ENCODE results near the gene C21orf58. TPM values are rescaled to one million over a fixed set of nuclear protein-coding genes. Genes with fewer than 3 reads are reported as not detected.

C21orf58 gene
- polyA plus RNA-seq, 3 donors from 2014 or later: 0.53 to 1.2 (median 0.91) TPM

DNA sequence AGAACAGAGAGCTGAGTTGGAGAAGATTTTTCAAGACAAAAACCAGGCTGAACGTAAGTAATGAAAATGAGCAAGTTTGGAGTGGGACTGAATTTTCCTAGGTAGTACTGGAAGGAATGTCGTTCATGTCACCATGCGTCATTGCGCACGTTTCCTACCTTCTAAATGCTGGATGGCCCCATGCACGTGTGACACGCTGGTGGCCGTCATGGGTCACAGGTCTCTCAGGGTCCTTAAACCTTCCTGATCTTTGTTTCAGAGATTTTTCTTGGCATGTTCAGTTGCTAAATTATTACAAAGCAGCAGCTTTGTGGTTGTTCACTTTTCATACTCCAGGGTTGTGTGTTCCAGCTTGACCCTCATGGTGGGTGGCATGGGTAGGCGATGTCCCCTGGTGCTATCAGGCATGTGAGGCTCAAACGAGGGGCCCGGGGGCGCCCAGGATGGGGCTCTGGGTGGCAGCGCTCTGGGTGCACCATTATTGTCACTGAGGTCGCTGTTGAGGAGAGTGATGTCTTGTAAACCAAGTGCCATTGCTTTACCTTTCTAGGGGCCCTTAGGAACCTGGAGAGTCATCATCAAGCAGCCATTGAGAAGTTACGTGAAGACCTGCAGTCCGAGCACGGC is 25.6 kb upstream of the C21orf58 start:
- peaks cover 20 to 44% (median 33%) of the 10 kb centered on the region in 3 donors for H3K36me3 Mint-ChIP-seq

DNA sequence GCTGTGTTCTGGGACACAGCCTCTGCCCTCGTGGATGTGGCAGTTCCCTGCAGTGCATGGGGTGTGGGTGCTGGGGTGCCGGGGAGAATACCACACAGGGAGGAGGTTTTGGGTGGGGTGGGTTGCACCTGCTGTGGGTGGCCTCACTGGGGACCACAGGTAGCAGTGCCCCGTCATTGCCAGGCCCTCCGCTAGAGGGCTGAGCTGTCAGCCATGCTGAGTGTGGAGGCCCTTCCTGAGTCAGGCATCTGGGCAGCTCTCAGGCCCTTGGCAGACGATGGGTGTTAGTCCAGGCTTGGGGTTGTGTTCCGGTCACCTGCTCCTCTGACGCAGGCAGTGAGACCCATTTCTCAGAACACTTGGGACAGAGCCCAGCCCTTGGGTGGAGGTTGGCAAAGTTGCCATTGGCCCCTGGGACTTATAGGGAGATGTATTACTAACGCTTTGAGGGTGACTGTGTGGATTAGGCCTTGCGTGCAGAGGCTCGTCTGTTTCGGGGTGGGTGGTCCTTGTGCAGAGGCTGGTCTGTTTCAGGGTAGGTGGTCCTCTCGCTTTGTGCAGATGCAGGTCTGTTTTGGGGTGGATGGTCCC is 24.2 kb upstream of the C21orf58 start:
- H3K27ac Mint-ChIP-seq: no peak overlapping the region
- H3K9me3 Mint-ChIP-seq: no peaks in the 10 kb centered on the region
- DNase-seq: no peak
- peaks cover 0 to 3% of the 10 kb centered on the region in 2 donors for H3K4me1 Mint-ChIP-seq
- peaks cover 12 to 39% (median 34%) of the 10 kb centered on the region in 3 donors for H3K36me3 Mint-ChIP-seq
- H3K27me3 Mint-ChIP-seq (ENCODE audit: low read depth in 3 of 3): peaks cover 2 to 9% (median 4%) of the 10 kb centered on the region in 3 donors
- no peak overlapping the region for H3K4me3 Mint-ChIP-seq

More for the DNA sequence above, 25.6 kb upstream of the C21orf58 start:
- Mint-ChIP-seq H3K4me3 (no peak overlapping the region), H3K27ac (no peak overlapping the region), H3K4me1 (no peaks in the 10 kb centered on the region), H3K9me3 (no peaks in the 10 kb centered on the region), H3K27me3 (ENCODE audit: low read depth in 3 of 3) (peaks cover 2 to 8% (median 2%) of the 10 kb centered on the region in 3 donors)
- DNase-seq: no peak

DNA sequence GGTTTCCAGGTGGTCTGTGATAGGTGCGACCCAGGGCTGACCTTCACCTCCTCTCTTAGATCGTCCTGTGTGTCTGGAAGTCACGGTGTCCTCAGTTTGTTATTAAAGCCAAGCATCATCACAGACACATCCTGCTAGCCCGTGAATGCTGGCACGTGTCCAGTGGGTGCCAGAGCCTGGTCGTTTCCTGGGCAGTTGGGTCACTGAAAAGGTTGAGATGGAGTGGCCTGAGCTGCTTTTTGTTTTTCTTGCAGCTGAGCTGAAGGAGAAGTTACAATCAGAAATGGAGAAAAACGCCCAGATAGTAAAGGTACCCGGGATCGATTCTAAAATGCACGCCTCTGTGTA is 23.5 kb upstream of the C21orf58 start:
- no peak overlapping the region for H3K4me3 Mint-ChIP-seq
- H3K27me3 Mint-ChIP-seq (ENCODE audit: low read depth in 3 of 3): peaks cover 2 to 9% (median 4%) of the 10 kb centered on the region in 3 donors
- H3K4me1 Mint-ChIP-seq: peaks cover 0 to 4% of the 10 kb centered on the region in 2 donors
- H3K36me3 Mint-ChIP-seq: peaks cover 11 to 36% (median 34%) of the 10 kb centered on the region in 3 donors
- no peak for DNase-seq
- H3K27ac Mint-ChIP-seq: peak overlapping the region in 1 of 6 donors; percentile 19
- no peaks in the 10 kb centered on the region for H3K9me3 Mint-ChIP-seq

DNA sequence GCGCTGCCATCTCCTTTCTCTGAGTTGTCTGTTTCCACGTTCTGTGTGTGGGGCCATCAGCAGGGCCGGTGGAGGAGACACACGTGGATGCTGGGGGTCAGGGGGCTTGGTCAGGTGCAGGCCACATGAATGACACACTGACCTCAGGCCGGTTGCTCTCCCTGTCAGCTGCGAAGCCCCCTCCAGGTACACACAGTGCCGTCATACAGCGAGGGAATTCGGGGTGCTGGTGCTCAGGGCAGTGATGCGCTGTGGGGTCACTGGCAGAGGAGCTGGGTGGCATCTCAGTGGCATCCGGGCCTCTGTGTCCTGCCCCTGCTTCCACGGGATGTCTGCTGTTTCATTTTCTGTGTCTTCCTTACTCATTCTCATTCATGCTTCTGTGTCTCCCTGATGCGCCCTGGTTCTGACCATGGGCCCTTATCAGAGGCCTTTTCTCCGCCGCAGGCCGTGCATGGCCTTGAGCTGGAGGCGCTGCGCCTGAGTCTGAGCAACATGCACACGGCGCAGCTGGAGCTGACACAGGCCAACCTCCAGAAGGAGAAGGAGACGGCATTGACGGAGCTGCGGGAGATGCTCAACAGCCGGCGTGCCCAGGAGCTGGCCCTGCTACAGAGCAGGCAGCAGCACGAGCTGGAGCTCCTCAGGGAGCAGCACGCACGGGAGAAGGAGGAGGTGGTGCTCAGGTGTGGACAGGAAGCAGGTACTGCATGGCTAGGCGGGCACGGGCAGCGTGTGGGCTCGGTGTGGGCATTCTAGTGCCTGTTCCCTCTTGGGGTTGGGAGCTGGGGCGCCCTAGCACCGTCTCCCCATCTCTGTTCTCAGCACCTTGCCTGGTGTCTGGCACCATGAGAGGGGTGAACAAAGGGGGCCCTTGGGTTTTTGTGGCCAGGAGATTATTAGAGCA is 22.9 kb upstream of the C21orf58 start:
- Mint-ChIP-seq H3K4me1 (peaks cover 1 to 4% of the 10 kb centered on the region in 2 donors), H3K27me3 (ENCODE audit: low read depth in 3 of 3) (peaks cover 2 to 9% (median 4%) of the 10 kb centered on the region in 3 donors), H3K4me3 (no peak overlapping the region), H3K9me3 (no peaks in the 10 kb centered on the region), H3K36me3 (peaks cover 11 to 35% (median 34%) of the 10 kb centered on the region in 3 donors), H3K27ac (peak overlapping the region in 1 of 6 donors; percentile 79)
- DNase-seq: no peak

DNA sequence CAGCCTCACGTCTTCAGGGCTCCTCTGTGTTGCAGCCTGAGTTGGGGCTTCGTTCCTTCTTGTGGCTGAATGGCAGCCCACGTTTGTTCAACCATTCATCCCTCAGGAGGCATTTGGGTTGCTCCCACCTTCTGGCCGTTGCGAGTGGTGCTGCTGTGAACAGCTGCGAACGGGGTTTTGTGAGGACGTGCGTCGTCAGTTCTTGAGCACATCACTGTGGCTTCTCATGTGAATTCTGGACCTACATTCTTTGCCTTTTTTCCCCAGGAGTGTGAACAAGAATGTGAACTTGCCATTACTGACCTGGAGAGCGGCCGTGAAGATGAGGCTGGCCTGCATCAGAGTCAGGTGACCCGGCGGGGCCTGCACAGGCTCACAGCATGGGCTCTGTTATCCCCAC is 22.2 kb upstream of the C21orf58 start:
- peaks cover 6 to 8% of the 10 kb centered on the region in 2 donors for H3K4me1 Mint-ChIP-seq
- H3K4me3 Mint-ChIP-seq: no peak overlapping the region
- H3K36me3 Mint-ChIP-seq: peaks cover 11 to 30% (median 29%) of the 10 kb centered on the region in 3 donors
- no peak overlapping the region for H3K27ac Mint-ChIP-seq
- no peaks in the 10 kb centered on the region for H3K9me3 Mint-ChIP-seq
- H3K27me3 Mint-ChIP-seq (ENCODE audit: low read depth in 3 of 3): peaks cover 2 to 6% (median 4%) of the 10 kb centered on the region in 3 donors
- DNase-seq: no peak

DNA sequence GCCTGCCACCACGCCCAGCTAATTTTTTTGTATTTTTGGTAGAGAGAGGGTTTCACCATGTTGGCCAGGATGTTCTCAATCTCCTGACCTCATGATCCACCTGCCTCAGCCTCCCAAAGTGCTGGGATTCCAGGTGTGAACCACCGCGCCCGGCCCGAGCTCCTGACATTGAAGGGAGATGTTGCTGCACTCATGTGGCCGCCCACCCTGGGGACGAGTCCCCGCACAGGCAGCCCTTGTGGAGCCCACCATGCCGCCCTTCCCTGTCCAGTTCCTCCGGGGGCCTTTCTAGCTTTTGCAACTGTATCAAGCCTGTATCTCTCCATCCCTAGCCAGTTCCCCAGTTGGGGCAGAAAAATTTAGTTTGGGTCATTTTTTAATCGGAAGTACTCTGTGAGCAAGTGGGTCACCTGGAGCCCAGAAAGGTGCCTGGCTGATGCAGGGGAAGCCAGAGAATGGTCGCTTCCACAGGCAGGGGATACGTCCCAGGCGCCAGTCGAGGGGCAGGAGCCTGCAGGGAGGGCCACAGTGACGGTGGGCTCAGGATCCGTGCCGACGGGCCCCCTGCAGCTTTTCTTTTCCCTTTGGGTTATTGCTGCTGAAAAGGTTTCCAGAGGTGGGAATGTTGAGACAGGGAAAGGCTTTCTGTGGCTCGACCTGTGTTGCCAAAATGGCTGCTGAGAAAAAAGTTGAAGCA is 20.7 kb upstream of the C21orf58 start:
- DNase-seq: no peak
- peaks cover 11 to 18% of the 10 kb centered on the region in 2 donors for H3K4me1 Mint-ChIP-seq
- peaks cover under 1 to 6% (median 4%) of the 10 kb centered on the region in 3 donors for H3K27me3 Mint-ChIP-seq (ENCODE audit: low read depth in 3 of 3)
- no peak overlapping the region for H3K27ac Mint-ChIP-seq
- H3K36me3 Mint-ChIP-seq: peaks cover 16 to 35% (median 33%) of the 10 kb centered on the region in 3 donors
- no peak overlapping the region for H3K4me3 Mint-ChIP-seq
- no peaks in the 10 kb centered on the region for H3K9me3 Mint-ChIP-seq

DNA sequence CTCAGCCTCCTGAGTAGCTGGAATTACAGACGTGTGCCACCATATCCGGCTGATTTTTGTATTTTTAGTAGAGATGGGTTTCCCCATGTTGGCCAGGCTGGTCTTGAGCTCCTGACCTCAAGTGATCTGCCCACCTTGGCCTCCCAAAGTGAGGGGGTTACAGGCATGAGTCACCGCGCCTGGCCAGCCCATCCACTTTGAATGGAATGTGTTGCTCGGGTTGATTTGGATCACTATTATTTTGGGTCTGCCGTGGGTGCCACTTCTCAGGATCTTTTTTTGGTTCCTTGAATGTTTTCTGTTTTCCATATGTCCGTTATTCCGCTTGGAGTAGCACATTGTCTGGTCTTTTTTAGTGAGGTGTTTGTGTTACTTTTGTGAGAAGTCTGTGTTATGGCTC is 17.3 kb upstream of the C21orf58 start:
- Mint-ChIP-seq H3K36me3 (peaks cover 19 to 49% (median 36%) of the 10 kb centered on the region in 3 donors), H3K4me1 (peaks cover 11 to 18% of the 10 kb centered on the region in 2 donors)

DNA sequence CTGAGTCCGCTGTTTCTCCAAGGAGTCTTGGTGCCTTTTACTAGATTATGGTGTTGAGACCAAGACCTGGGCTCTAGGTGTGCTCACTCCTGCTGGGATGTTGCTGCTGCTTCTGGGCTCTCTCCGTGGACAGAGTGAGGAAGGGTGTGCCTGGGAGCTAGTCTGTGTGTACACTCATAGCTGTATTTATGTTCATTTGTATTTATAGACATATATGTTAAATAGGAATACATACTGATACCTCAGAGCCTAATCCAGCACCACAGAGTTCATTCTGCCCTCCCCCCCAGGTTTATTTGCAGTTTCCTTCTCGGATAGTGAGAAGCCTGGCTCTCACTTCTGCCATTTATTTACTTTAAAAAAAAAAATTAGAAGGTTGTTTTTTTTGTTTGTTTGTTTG is 12.9 kb upstream of the C21orf58 start:
- DNase-seq: no peak
- peaks cover 23 to 48% (median 46%) of the 10 kb centered on the region in 3 donors for H3K36me3 Mint-ChIP-seq
- no peaks in the 10 kb centered on the region for H3K9me3 Mint-ChIP-seq
- no peak overlapping the region for H3K27ac Mint-ChIP-seq
- H3K4me1 Mint-ChIP-seq: peaks cover 6 to 18% of the 10 kb centered on the region in 2 donors
- peaks cover 0 to 2% (median 0%) of the 10 kb centered on the region in 3 donors for H3K27me3 Mint-ChIP-seq (ENCODE audit: low read depth in 3 of 3)
- H3K4me3 Mint-ChIP-seq: no peak overlapping the region

More for the DNA sequence above, 17.3 kb upstream of the C21orf58 start:
- Mint-ChIP-seq H3K4me3 (no peak overlapping the region), H3K9me3 (no peaks in the 10 kb centered on the region), H3K27ac (no peak overlapping the region), H3K27me3 (ENCODE audit: low read depth in 3 of 3) (peaks cover 0 to 5% (median 2%) of the 10 kb centered on the region in 3 donors)
- DNase-seq: no peak

DNA sequence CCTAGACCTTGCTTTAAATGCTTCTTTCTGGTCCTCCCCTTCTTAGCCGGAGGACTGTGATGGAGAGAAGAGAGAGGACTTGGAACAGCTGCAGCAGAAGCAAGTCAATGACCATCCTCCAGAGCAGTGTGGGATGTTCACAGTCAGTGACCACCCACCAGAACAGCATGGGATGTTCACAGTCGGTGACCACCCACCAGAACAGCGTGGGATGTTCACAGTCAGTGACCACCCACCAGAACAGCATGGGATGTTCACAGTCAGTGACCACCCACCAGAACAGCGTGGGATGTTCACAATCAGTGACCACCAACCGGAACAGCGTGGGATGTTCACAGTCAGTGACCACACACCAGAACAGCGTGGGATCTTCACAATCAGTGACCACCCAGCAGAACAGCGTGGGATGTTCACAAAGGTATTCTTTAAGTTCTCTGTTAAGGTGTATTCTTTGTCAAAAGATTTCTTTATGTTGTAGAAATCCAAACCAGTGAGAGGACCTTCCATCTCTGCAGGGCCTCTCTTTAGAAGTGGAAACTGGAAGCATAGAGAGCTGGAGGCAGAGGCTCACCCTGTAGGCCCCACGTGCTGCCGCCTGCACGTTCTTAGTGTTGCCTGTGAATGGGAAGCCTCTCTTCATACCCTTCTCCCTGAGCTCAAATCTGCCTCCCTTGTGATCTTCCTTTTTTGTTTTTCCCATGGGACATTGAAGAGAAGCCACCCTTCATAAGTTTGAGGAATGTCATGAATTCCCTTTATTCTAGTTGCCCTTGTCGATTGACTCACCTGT is 10.9 kb upstream of the C21orf58 start:
- H3K27me3 Mint-ChIP-seq (ENCODE audit: low read depth in 3 of 3): peaks cover 0 to 2% (median 0%) of the 10 kb centered on the region in 3 donors
- H3K4me1 Mint-ChIP-seq: no peaks in the 10 kb centered on the region
- no peaks in the 10 kb centered on the region for H3K9me3 Mint-ChIP-seq
- no peak overlapping the region for H3K4me3 Mint-ChIP-seq
- H3K36me3 Mint-ChIP-seq: peaks cover 17 to 46% (median 36%) of the 10 kb centered on the region in 3 donors
- no peak overlapping the region for H3K27ac Mint-ChIP-seq
- DNase-seq: no peak

DNA sequence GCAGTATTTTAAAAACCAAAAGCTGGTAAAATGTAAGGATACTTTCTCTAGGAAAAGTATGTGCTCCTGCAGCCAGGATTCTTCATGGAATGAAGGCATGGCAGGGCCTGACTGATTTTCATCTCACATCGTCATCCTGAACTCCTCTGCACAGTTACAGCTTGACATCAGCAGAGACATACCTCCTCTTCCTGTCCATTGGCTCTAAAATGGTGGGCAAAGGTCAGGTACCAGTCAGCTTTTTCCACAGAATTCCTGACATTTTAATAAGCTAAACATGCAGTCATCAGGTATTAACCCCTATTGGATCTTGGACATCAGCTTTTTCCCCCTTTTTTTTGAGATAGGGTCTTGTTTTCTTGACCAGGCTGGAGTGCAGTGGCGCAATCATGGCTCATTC is 6.1 kb upstream of the C21orf58 start:
- peaks cover 3 to 7% (median 4%) of the 10 kb centered on the region in 3 donors for H3K27me3 Mint-ChIP-seq (ENCODE audit: low read depth in 3 of 3)
- no peak overlapping the region for H3K4me3 Mint-ChIP-seq
- H3K4me1 Mint-ChIP-seq: peaks cover 12 to 15% of the 10 kb centered on the region in 2 donors
- no peak overlapping the region for H3K27ac Mint-ChIP-seq
- no peaks in the 10 kb centered on the region for H3K9me3 Mint-ChIP-seq
- H3K36me3 Mint-ChIP-seq: peaks cover 6 to 26% (median 20%) of the 10 kb centered on the region in 3 donors
- no peak for DNase-seq

DNA sequence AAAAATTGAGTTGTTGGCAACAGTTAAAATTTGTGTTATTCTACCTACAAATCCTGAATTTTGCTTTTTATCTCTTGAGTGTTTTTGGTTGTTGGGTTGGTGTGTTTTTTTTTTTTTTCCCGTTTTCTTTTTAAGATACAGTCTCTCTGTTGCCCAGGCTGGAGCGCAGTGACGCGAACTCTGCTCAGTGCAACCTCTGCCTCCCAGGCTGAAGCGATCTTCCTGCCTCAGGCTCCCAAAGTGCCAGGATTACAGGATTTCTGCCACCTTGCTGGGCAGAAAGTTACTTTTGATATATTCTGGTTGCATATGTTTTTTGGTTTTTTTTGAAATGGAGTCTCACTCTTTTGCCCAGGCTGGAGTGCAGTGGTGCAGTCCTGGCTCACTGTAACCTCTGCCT is 4.5 kb upstream of the C21orf58 start:
- no peaks in the 10 kb centered on the region for H3K9me3 Mint-ChIP-seq
- DNase-seq: no peak
- peaks cover 6 to 25% (median 19%) of the 10 kb centered on the region in 3 donors for H3K36me3 Mint-ChIP-seq
- peaks cover 7 to 11% (median 11%) of the 10 kb centered on the region in 3 donors for H3K27me3 Mint-ChIP-seq (ENCODE audit: low read depth in 3 of 3)
- peaks cover 13 to 16% of the 10 kb centered on the region in 2 donors for H3K4me1 Mint-ChIP-seq
- H3K4me3 Mint-ChIP-seq: no peak overlapping the region
- no peak overlapping the region for H3K27ac Mint-ChIP-seq

DNA sequence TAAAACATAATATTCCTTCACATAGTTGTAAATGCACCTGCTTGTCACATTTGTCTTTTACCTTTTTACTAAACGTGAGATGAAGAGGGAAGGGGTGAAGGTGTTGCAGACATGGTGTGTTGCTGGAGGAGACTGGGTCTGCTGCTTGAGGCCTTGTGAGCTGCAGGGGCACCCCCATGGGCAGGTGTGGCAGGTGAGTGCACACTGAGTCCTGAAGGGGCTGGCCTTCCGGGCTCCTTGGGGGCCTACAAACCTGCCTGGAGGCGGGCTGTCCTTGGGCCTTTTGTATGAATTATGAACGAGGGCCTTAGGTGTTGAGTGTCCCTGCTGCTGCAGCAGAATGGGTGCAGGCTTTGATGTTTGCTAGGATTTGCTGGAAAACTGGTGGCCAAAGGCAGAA is 4.0 kb upstream of the C21orf58 start:
- H3K27ac Mint-ChIP-seq: no peak overlapping the region
- H3K4me1 Mint-ChIP-seq: peaks cover 18 to 20% of the 10 kb centered on the region in 2 donors
- no peak overlapping the region for H3K4me3 Mint-ChIP-seq

More for the DNA sequence above, 4.0 kb upstream of the C21orf58 start:
- Mint-ChIP-seq H3K9me3 (no peaks in the 10 kb centered on the region), H3K36me3 (peaks cover 6 to 25% (median 18%) of the 10 kb centered on the region in 3 donors), H3K27me3 (ENCODE audit: low read depth in 3 of 3) (peaks cover 7 to 12% (median 11%) of the 10 kb centered on the region in 3 donors)
- DNase-seq: no peak
